ENCODE data around the gene OXA1L.
A peak's percentile ranks its signal among the peaks of the same experiment; 100 is the strongest.

OXA1L gene

GRCh38 chr14:22813145-22813544, 46.7 kb downstream of the OXA1L start:
- H3K4me3 ChIP-seq (ENCODE audit: insufficient read length, low read depth) = no peak overlapping the region
- H3K9me3 ChIP-seq (ENCODE audit: insufficient read depth, low read length) = no peaks in the 10 kb centered on the region
- peaks cover 5% of the 10 kb centered on the region for H3K36me3 ChIP-seq (ENCODE audit: insufficient read depth, insufficient read length, low read length)
- H3K9ac ChIP-seq (ENCODE audit: insufficient read length, low read depth) = no peak overlapping the region
- peaks cover 11% of the 10 kb centered on the region for H3K4me1 ChIP-seq (ENCODE audit: insufficient read depth, insufficient read length)
- no peaks in the 10 kb centered on the region for H3K27me3 ChIP-seq (ENCODE audit: insufficient read depth, insufficient read length)
- TF ChIP-seq ZNF274 (IDR thresholded peaks at IDR 0.05; ENCODE audit: low read depth, low read length) = no peak
- no peak for TF ChIP-seq SUZ12 (IDR thresholded peaks at IDR 0.05; ENCODE audit: extremely low read depth, insufficient read depth, insufficient read length)
- TF ChIP-seq YY1 (IDR thresholded peaks at IDR 0.05; ENCODE audit: insufficient read depth, insufficient read length) = no peak
- no peak for DNase-seq (ENCODE audit: low read depth, low spot score)

- no peaks in the 10 kb centered on the region for H3K27me3 ChIP-seq (ENCODE audit: insufficient read depth, insufficient read length)
Measured at GRCh38 chr14:22814373-22814772, 47.9 kb downstream of the OXA1L start.

GRCh38 chr14:22814941-22815713, 48.6 kb downstream of the OXA1L start, which contains the start of gene SLC7A7:
SLC7A7 (minus strand) TSS chr14:22815435; CDS start chr14:22813398, 2,037 bp downstream.
- no peak for DNase-seq (ENCODE audit: low read depth, low spot score)

More at GRCh38 chr14:22814373-22814772, 47.9 kb downstream of the OXA1L start:
- peaks cover 16% of the 10 kb centered on the region for H3K4me1 ChIP-seq (ENCODE audit: insufficient read depth, insufficient read length)
- peak overlapping the region; percentile 67 for H3K9ac ChIP-seq (ENCODE audit: insufficient read length, low read depth)
- DNase-seq (ENCODE audit: low read depth, low spot score) = no peak
- peaks cover 5% of the 10 kb centered on the region for H3K36me3 ChIP-seq (ENCODE audit: insufficient read depth, insufficient read length, low read length)
- no peaks in the 10 kb centered on the region for H3K9me3 ChIP-seq (ENCODE audit: insufficient read depth, low read length)
- no peak for TF ChIP-seq YY1 (IDR thresholded peaks at IDR 0.05; ENCODE audit: insufficient read depth, insufficient read length)
- TF ChIP-seq ZNF274 (IDR thresholded peaks at IDR 0.05; ENCODE audit: low read depth, low read length) = no peak
- H3K4me3 ChIP-seq (ENCODE audit: insufficient read length, low read depth) = no peak overlapping the region

GRCh38 chr14:22819151-22819988, 52.9 kb downstream of the OXA1L start:
- no peak for TF ChIP-seq ZNF274 (IDR thresholded peaks at IDR 0.05; ENCODE audit: low read depth, low read length)
- no peak for TF ChIP-seq SUZ12 (IDR thresholded peaks at IDR 0.05; ENCODE audit: extremely low read depth, insufficient read depth, insufficient read length)
- no peak for TF ChIP-seq YY1 (IDR thresholded peaks at IDR 0.05; ENCODE audit: insufficient read depth, insufficient read length)
- no peaks in the 10 kb centered on the region for H3K36me3 ChIP-seq (ENCODE audit: insufficient read depth, insufficient read length, low read length)
- no peaks in the 10 kb centered on the region for H3K27me3 ChIP-seq (ENCODE audit: insufficient read depth, insufficient read length)
- H3K4me1 ChIP-seq (ENCODE audit: insufficient read depth, insufficient read length) = peaks cover 20% of the 10 kb centered on the region
- H3K9ac ChIP-seq (ENCODE audit: insufficient read length, low read depth) = no peak overlapping the region
- H3K4me3 ChIP-seq (ENCODE audit: insufficient read length, low read depth) = no peak overlapping the region
- DNase-seq (ENCODE audit: low read depth, low spot score) = no peak
- H3K9me3 ChIP-seq (ENCODE audit: insufficient read depth, low read length) = no peaks in the 10 kb centered on the region

More at GRCh38 chr14:22814941-22815713, 48.6 kb downstream of the OXA1L start, which contains the start of gene SLC7A7:
- Histone ChIP-seq H3K27me3 (ENCODE audit: insufficient read depth, insufficient read length) (no peaks in the 10 kb centered on the region), H3K4me3 (ENCODE audit: insufficient read length, low read depth) (peak within 1 kb of the TSS; percentile 28), H3K36me3 (ENCODE audit: insufficient read depth, insufficient read length, low read length) (peaks cover 5% of the 10 kb centered on the region), H3K9ac (ENCODE audit: insufficient read length, low read depth) (peak within 1 kb of the TSS; percentile 67), H3K9me3 (ENCODE audit: insufficient read depth, low read length) (no peaks in the 10 kb centered on the region), H3K4me1 (ENCODE audit: insufficient read depth, insufficient read length) (peaks cover 18% of the 10 kb centered on the region)
- no peak for TF ChIP-seq SUZ12 (IDR thresholded peaks at IDR 0.05; ENCODE audit: extremely low read depth, insufficient read depth, insufficient read length)
- no peak for TF ChIP-seq ZNF274 (IDR thresholded peaks at IDR 0.05; ENCODE audit: low read depth, low read length)

GRCh38 chr14:22820731-22821130, 54.2 kb downstream of the OXA1L start:
- Histone ChIP-seq H3K9me3 (ENCODE audit: insufficient read depth, low read length) (no peaks in the 10 kb centered on the region), H3K9ac (ENCODE audit: insufficient read length, low read depth) (no peak overlapping the region), H3K27me3 (ENCODE audit: insufficient read depth, insufficient read length) (no peaks in the 10 kb centered on the region), H3K36me3 (ENCODE audit: insufficient read depth, insufficient read length, low read length) (no peaks in the 10 kb centered on the region), H3K4me1 (ENCODE audit: insufficient read depth, insufficient read length) (peaks cover 10% of the 10 kb centered on the region), H3K4me3 (ENCODE audit: insufficient read length, low read depth) (no peak overlapping the region)
- no peak for DNase-seq (ENCODE audit: low read depth, low spot score)
- TF ChIP-seq YY1 (IDR thresholded peaks at IDR 0.05; ENCODE audit: insufficient read depth, insufficient read length) (no peak), SUZ12 (IDR thresholded peaks at IDR 0.05; ENCODE audit: extremely low read depth, insufficient read depth, insufficient read length) (no peak), ZNF274 (IDR thresholded peaks at IDR 0.05; ENCODE audit: low read depth, low read length) (no peak)

GRCh38 chr14:22821193-22822015, 54.9 kb downstream of the OXA1L start:
- no peak for TF ChIP-seq SUZ12 (IDR thresholded peaks at IDR 0.05; ENCODE audit: extremely low read depth, insufficient read depth, insufficient read length)
- TF ChIP-seq YY1 (IDR thresholded peaks at IDR 0.05; ENCODE audit: insufficient read depth, insufficient read length) = no peak
- TF ChIP-seq ZNF274 (IDR thresholded peaks at IDR 0.05; ENCODE audit: low read depth, low read length) = no peak
- peak overlapping the region; percentile 55 for H3K4me3 ChIP-seq (ENCODE audit: insufficient read length, low read depth)
- no peaks in the 10 kb centered on the region for H3K36me3 ChIP-seq (ENCODE audit: insufficient read depth, insufficient read length, low read length)
- peak overlapping the region; percentile 76 for H3K9ac ChIP-seq (ENCODE audit: insufficient read length, low read depth)
- peaks cover 10% of the 10 kb centered on the region for H3K4me1 ChIP-seq (ENCODE audit: insufficient read depth, insufficient read length)
- no peaks in the 10 kb centered on the region for H3K27me3 ChIP-seq (ENCODE audit: insufficient read depth, insufficient read length)
- no peaks in the 10 kb centered on the region for H3K9me3 ChIP-seq (ENCODE audit: insufficient read depth, low read length)
- no peak for DNase-seq (ENCODE audit: low read depth, low spot score)
